ENCODE results near the gene BACH2.
"Not testable (repeated sequence)": the region's sequence is repeated elsewhere in the genome, so short reads cannot be mapped to it uniquely, and the experiment has no call there.

Gene BACH2

GRCh38 chr6:90214966-90215365, 81.7 kb downstream of the BACH2 start:
- no peak for DNase-seq (ENCODE audit: low read depth in 2 of 2)

DNA sequence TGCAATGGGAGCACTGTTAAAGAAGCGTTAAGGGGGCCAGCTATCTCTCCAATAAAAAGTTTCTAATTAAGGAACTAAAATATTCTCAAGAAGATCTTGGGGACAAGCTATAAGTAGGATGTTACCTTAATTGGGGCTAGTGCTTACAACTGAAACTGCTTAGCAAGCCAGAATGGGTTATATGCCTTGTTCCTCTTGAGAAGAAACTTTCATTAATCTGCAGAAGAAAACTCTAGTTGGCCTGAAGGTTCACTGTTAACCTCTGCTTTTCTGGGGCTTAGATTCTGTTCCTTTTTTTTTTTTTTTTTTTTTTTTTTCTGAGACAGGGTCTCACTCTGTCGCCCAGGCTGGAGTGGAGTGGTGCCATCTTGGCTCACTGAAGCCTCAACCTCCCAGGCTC, 82.2 kb downstream of the BACH2 start:
- no peak for DNase-seq (ENCODE audit: low read depth in 2 of 2)

GRCh38 chr6:90212274-90212673, 84.4 kb downstream of the BACH2 start:
- DNase-seq (ENCODE audit: low read depth in 2 of 2), result no peak

GRCh38 chr6:90209527-90209926, 87.1 kb downstream of the BACH2 start:
- no peak for DNase-seq (ENCODE audit: low read depth in 2 of 2)

DNA sequence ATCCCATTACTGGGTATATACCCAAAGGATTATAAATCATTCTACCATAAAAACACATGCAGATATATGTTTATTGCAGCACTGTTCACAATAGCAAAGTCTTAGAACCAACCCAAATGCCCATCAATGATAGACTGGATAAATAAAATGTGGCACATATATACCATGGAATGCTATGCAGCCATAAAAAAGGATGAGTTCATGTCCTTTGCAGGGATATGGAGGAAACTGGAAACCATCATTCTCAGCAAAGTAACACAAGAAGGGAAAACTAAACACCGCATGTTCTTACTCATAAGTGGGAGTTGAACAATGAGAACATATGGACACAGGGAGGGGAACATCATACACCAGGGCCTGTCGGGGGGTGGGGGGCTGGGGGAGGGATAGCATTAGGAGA, 88.0 kb downstream of the BACH2 start:
- DNase-seq (ENCODE audit: low read depth in 2 of 2), result not testable (repeated sequence)

DNA sequence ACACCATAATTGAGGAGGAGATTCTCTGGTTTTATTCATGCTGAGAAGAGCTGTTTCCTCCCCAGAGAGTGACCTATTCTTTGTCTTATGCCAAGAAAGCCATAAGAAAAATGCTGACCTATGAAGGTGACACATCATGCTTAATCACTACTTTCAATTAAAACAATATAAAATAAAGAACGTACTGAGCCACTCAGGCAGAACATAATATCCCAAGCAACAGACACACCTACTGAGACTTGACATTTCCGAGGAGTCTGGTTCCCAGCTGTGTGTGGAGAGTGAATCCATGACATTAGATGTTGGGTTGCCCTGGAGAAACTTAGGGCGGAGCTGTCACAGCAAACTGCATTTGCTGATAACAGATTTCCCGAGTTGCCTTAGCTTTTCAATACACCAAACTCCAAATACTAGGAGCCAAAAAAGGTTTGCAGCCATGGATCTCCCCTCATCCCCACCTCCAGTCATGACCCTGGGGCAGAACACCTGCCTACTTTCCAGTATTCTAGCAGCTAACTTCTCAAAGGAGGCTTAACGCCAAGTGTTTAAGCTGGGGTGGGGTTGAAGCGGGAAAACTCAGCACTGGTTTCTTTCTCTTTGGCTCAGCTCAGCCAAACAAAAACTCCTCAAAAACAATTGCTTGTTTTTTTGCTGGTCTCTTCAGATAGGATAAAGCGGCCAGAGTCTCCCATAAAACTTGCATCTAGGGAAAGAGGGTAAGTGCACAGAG, 92.2 kb downstream of the BACH2 start:
- DNase-seq (ENCODE audit: low read depth in 2 of 2), result no peak

- no peak for DNase-seq (ENCODE audit: low read depth in 2 of 2)
Measured at GRCh38 chr6:90203672-90204071, 93.0 kb downstream of the BACH2 start.

- DNase-seq (ENCODE audit: low read depth in 2 of 2), result no peak
Measured at GRCh38 chr6:90202156-90202555, 94.5 kb downstream of the BACH2 start.

GRCh38 chr6:90199900-90200299, 96.7 kb downstream of the BACH2 start:
- no peak for DNase-seq (ENCODE audit: low read depth in 2 of 2)

- DNase-seq (ENCODE audit: low read depth in 2 of 2), result no peak
Measured at GRCh38 chr6:90198758-90199425, 97.8 kb downstream of the BACH2 start.

DNA sequence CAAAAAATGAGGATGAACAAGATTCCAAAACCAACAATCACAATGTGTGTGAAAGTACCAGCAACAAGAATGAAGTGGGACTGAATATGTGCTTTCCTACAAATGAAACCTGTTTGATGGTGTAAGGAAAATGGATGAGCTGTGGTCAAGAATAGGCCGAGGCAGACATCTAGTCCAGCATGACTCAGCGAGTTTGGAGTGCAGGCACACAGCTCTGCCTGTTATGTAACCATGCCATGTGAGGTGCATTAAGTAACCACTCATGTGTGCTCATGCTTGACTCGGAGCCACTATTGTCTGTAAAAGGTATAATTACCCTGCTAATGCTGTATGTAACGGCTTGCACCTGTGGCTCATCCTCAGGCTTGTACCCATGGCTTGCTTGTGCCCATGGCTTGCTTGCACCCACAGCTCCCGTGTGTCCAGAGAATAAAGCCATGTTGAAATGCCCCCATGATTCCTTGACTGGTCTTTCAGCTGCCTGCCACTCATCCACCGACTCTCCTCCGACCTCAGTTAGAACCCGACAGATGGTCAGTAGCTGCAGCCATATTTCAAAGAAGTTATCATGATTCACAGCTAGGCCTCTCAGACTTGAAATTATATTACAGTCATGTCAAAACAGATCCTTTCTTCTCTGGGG, 98.7 kb downstream of the BACH2 start:
- no peak for DNase-seq (ENCODE audit: low read depth in 2 of 2)

DNA sequence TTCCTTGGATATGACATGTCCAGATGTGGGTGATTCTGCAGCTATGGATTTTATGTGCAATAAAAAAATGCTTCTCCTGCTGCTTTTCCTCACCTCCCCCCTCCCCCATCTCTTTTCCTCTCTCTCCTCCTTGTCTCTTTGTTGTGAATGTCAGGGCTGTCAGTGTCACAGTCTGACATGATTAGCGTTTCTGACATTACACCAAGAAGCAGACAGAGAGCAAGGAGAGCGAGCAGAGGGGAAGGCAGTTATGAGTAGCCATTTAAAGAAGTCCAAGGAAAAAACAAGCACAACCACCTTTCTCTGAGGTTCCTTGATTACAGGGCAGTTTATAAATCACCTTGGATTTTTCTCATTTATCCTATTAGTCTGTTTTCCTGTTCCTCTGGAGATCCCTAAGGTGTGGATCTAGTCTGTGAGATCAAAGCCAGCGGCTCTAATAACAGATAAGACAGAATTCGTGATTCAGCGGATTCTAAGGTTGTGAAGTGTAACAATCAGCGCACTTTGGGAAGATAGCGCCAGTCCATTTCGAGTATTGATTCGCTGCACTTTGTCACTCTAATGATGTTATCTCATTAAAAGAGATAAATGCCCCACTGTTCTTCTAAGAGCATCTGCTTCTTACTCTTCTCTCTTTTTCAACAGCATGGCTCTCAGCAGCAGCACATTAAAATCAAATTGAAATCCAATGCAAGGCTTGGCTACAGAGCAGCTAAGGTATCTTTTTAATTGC, 101.4 kb downstream of the BACH2 start:
- no peak for DNase-seq (ENCODE audit: low read depth in 2 of 2)

GRCh38 chr6:90194371-90194841, 102.2 kb downstream of the BACH2 start:
- DNase-seq (ENCODE audit: low read depth in 2 of 2), result no peak

DNA sequence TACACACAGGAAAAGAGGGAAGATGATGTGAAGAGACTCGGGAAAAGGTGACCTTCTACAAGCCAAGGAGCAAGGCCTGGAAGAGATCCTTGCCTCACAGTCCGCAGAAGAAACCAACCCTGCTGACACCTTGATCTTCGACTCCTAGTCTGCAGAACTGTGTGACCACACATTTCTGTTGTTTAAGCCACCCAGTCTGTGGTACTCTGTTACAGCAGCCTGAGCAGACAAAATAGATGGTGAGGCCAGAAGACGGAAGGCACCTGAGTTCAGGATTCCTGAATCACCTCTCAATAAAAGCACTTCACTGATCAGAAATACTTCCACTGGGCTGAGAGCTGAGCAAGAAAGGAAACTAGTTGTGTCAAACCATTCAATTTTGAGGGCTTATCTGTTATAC, 103.3 kb downstream of the BACH2 start:
- no peak for DNase-seq (ENCODE audit: low read depth in 2 of 2)

DNA sequence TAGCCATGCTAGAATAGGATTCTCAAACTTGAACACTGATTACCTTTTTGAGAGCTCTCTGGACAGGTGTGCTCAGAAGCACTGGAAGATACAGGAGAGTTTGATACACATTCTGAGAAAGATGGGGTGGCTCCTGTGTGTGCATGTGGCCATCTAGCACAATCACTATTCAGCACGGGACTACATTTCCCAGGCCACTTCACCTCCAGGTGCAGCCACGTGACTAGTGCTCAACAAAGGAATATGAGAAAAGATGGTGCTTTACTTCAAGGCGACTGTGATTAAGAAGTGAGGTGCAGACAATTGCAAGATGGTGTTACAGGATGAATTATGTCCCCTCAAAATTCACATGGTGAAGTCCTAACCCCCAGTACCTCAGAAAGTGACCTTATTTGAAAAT, 103.8 kb downstream of the BACH2 start:
- no peak for DNase-seq (ENCODE audit: low read depth in 2 of 2)

DNA sequence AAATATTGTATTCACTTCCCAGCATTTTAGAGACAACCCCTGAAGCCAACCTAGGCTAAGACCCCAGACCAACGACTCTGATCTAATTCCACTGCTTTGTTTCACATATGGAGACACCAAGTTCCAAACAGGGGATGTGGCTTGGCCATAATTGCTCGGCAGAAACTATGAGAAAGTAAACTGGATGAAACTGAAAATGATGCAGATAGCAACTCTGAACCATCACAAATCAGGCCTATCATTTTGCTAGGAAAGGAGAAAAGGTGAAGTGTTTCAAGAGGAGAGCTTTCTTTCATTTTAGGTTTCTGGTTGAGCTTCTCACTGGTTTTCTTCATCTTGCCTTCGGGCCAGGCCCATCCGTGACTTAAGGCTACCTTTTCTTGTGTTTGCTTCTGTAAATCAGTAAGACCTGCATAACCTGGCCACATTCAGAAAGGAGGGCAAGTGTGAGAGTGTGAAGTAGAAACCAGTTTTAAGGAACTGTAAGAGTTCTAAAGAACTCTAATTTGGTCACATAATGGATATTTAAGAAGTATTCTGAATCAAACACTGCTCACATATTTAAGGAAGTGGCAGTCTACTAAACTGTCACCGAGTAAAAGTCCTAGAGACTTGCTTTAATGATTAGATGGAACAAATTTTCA, 105.8 kb downstream of the BACH2 start:
- no peak for DNase-seq (ENCODE audit: low read depth in 2 of 2)

DNA sequence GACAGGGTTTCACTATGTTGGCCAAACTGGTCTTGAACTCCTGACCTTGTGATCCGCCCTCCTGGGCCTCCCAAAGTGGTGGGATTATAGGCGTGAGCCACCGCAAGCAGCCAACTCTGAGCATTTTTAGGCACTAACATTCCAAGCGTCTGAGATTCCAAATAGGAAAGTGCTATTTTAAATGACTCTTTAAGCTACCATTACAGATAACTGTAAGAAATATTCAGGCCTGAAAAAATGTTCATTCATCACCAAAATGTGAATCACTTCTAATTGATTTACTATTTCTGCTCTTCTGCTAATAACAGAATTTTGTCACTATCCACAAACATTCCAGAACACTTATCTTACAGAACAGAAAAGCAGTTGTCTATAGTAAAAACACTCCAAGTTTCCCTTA, 106.5 kb downstream of the BACH2 start:
- DNase-seq (ENCODE audit: low read depth in 2 of 2), result no peak

GRCh38 chr6:90187437-90188121, 109.1 kb downstream of the BACH2 start:
- no peak for DNase-seq (ENCODE audit: low read depth in 2 of 2)

- DNase-seq (ENCODE audit: low read depth in 2 of 2), result no peak
Measured at GRCh38 chr6:90186637-90187371, 109.8 kb downstream of the BACH2 start.

DNA sequence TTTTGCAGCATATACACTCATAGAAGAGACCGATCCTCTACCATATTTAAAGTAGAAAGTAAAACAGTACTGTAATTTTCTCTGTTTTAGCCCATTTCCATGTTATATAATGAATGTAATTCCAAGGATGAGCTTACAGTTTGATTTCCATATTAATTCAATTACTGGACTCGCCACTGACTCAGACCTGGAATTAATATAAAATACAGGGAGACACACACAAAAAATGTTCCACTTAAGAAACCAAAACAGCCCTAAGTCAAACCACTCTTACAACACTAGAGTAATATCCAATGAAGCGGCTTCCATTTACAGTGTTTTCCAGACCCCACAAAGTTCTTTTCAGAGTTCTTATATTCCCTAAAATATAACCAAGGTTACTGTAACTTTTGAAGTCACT, 110.6 kb downstream of the BACH2 start:
- DNase-seq (ENCODE audit: low read depth in 2 of 2), result no peak
